Stimulated activated CD8-positive, alpha-beta memory T cell treated with anti-CD3 and anti-CD28 coated beads, Interleukin-4, amount 100 ng/mL, for 4 hours (primary cell): ENCODE data around the gene MT1B.
A peak's percentile ranks its signal among the peaks of the same experiment; 100 is the strongest.
"Not testable (repeated sequence)": the region's sequence is repeated elsewhere in the genome, so short reads cannot be mapped to it uniquely, and the experiment has no call there.

Experiments
- DNase-seq, 2 donors: peaks; one replicate each; pipeline ENCODE4 v3.0.0-alpha.2; 2020; ENCODE audit warnings: low read depth in 2 of 2, low spot score in 1 of 2

Gene MT1B

GRCh38 chr16:56637814-56638750, 13.6 kb upstream of the MT1B start, which contains the start of gene MT1A:
Gene MT1A (plus strand): TSS chr16:56638666. CDS start chr16:56638739, 73 bp downstream.
- DNase-seq: no peak

DNA sequence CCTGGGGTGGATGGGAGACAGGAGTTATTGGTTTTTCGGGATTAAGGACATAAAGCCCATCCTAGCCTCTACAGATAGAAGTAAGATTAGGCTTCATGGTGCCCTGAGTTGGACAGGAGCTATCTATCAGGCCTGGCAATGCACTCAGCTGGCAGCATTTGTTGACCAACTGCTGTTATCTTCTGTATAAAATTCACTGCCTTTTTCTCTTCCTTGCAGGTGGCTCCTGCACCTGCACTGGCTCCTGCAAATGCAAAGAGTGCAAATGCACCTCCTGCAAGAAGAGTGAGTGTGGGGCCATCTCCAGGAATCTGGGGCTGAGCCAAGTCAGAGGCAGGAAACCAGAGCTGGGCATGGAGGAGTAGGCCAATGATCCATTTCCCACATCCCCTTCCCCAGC, 12.6 kb upstream of the MT1B start:
- DNase-seq: no peak

DNA sequence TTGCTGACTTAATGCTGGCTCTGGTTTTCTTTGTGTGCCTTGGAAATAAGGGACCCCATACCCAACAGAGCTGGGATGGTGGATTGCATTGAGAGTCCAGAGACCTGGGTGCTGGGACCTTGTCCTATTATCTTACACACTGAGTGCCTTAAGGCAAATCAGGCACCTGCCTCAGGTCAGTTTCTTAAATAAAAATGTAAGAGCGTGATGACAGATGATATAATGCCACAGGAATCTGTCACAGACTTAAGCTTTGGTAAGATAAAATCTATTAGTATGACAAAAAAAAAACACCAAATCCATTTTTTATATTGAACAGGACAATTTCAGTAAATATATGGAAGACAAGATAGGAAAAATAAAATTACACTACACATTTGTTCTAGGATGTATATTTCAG, 11.6 kb upstream of the MT1B start:
- no peak for DNase-seq

DNA sequence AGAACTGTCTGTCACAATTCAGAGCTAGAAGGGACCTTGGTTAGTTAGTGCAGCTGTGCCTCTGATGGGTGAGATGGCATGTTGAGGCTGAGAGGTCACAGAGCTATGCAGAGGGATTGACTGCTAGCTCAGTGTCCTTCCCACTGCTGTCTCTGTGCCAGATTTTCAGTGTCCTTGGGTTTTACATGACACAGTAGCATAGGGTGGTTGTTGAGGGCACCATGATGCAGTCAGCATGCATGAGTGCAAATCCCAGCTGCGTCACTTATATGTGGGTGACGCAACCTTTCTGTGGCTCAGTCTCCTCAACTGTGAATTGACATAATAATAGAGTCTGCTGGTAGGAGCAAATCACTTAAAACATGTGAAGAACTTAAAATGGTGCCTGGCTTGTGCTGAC, 10.5 kb upstream of the MT1B start:
- no peak for DNase-seq

- DNase-seq: peak; percentile 39 to 54
Observed at GRCh38 chr16:56643080-56643778, 8.5 kb upstream of the MT1B start.

DNA sequence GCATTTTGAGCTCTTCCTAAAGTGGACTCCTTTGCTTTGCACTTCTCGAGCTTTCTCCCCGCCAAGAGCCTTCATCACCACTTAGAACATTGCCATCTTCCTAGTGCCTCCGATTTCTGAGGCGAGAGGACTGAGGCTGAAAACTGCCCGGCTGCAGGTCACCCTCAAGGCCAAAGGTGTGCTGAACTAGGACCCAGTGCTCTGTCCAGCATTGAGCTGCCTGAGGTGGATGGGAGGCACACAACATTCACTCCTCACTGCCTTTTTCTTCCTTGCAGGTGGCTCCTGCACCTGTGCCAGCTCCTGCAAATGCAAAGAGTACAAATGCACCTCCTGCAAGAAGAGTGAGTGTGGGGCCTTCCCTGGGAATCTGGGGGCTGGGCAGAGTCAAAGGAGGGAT, 7.9 kb upstream of the MT1B start:
- DNase-seq: no peak

- DNase-seq: no peak
Observed at GRCh38 chr16:56645311-56645710, 6.4 kb upstream of the MT1B start.

GRCh38 chr16:56645838-56646237, 5.8 kb upstream of the MT1B start:
- DNase-seq: no peak

- no peak for DNase-seq
Observed at GRCh38 chr16:56647641-56648431, 3.9 kb upstream of the MT1B start.

GRCh38 chr16:56649271-56649670, 2.4 kb upstream of the MT1B start:
- DNase-seq: no peak

- no peak for DNase-seq
Observed at GRCh38 chr16:56649820-56650219, 1.9 kb upstream of the MT1B start.

- DNase-seq: no peak
Observed at GRCh38 chr16:56652600-56652999, 914 bp downstream of the MT1B start.

GRCh38 chr16:56653218-56653617, 1.5 kb downstream of the MT1B start:
- no peak for DNase-seq

DNA sequence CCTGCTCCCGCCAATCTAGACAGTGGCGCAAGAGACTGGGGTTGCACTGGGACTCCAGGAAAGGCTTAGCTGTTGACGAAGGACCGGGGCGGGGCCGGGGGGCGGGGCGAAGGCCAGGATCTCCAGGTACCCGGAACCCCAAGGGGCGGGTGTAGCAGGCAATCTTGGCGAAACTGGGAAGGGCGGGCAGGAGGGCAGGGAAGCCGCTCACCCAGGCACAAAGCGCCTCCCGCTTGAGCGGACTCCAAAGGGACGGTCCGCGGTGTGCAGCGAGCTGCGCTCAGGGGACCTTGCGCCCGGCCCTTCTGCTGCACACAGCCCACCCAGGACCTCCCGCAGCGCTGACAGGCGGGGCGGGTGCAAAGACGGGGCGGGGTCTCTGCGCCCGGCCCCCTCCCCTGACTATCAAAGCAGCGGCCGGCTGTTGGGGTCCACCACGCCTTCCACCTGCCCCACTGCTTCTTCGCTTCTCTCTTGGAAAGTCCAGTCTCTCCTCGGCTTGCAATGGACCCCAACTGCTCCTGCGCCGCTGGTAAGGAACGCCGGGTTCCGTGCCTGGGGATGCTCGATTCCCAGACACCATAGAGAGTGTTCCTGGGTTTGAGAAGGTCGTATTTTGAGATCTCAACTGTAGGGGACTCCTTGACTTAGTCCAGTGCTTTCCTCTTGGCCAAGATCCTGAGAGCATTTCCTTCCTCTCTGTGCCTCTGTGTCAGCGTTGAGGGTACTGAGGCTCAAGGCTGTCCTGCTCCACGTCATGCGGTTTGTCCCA, 6.1 kb downstream of the MT1B start, which contains the start of gene MT1F:
MT1F (plus strand) TSS at position 405 of the 772 bp plus-strand sequence; CDS start at position 505, 100 bp downstream.
- peak; percentile 27 to 47 for DNase-seq

DNA sequence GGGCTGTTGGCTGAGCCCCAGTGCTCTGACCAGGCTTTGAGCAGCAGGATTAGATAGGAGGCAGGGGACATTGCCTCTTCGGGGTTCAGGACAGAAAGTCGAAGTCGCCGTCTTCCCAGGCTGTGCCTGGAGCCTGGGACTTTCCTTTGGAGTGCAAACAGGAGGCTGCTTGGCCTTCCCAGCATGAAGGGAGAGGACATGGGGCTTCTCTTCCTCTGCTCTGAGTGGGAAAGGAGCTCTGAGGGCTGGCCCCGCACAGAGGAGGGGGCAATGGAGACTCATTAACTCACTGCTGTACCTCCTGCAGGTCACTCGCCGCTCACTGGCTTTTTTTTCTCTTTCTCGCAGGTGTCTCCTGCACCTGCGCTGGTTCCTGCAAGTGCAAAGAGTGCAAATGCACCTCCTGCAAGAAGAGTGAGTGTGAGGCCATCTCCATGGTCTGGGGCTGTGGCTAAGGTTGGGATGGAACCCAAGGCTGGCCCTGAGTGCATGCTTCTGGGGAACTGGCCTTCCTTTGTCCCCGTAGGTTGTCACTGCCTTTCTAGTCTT, 6.7 kb downstream of the MT1B start:
- no peak for DNase-seq

- DNase-seq: no peak
Observed at GRCh38 chr16:56662357-56663354, 11.0 kb downstream of the MT1B start.

- DNase-seq: no peak
Observed at GRCh38 chr16:56664506-56664905, 12.8 kb downstream of the MT1B start.

DNA sequence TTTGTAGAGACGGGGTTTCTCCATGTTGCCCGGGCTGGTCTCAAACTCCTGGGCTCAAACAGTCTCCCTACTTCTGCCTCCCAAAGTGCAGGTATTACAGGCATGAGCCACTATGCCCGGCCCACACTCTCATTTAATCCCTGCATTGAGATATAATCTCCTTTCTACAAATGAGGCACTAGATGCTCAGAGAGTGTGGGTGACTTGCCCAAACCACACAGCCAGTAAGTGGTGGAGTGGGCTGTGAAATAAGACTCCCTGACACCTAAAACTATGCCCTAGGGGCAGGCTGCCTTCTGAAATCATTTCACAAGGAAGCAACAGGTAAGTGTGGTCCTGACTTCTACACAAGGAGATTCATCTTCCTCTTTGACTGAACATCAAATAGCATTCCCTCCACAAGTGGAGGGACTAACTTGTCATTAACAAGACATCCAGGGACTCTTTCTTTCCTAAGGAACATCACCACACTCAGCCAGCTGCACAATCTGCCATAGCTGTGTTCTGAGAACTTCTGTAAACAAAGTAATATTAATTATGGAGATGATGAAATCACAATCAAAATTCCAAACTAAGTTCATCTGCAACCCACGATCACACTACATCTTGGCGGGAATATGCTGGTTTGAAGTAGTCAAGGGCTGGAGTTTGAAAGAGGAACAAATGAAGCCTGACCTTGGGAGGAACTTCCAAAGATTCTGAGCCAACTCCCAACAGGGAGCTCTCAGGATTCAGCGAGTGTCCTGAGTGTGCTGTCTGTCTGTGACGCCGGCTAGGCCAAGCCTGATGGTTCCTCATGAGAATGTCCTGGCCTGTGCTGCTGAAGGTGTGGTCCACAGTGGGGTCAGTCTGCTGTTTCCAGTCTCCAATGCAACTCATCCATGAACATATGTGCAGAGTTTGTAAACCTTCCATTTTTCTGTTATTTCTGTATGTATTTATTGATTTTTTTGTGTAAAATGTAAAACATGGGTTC, 13.9 kb downstream of the MT1B start:
- DNase-seq: not testable (repeated sequence)
